ENCODE measurements around the gene NRXN2.
"Not testable (repeated sequence)": the region's sequence is repeated elsewhere in the genome, so short reads cannot be mapped to it uniquely, and the experiment has no call there.

Gene NRXN2

DNA sequence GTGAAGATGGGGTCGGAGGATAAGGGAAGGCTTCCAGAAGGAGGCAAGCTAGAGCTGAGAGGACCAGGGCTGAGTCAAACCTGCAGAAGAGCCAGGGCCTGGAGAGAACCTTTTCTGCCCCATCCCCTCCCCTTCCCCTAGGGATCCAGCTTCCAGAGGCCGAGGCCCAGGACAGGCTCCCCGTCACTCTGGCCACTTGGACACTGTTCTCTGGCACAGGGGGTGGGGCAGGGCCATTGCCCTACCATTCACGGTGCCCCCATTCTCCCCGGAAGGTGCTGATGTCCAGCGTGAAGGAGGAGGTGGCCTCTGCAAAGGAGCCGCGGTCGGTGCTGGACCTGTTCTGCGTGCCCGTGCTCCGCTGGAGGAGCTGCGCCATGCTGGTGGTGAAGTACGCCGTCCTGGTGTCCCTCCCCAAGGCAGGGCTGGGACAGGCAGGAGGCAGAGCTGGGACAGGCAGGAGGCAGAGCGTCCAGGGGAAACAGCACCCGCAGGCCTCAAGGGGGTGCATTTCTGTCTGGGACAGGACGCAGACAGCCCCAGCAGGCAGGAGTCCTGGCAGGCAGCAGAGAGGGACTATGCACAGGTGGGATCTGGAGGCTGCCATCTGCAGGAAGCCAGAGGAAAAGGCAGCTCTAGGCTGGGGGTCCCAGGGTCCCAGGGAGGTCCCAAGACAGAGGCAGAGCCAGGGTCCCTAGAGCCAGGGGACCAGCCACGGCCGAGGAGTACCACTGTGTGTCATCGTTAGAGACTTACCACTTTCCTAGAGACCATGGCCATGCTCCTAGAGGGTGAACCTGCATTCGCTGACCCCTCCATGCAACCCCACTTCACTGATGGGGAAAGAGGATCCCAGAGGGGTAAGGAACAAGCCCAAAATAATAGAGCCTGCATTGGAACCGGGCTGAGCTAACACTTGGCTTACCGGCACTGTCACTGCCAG lies 157.8 kb downstream of the NRXN2 start:
- DNase-seq (ENCODE audit: low spot score), result no peak

DNA sequence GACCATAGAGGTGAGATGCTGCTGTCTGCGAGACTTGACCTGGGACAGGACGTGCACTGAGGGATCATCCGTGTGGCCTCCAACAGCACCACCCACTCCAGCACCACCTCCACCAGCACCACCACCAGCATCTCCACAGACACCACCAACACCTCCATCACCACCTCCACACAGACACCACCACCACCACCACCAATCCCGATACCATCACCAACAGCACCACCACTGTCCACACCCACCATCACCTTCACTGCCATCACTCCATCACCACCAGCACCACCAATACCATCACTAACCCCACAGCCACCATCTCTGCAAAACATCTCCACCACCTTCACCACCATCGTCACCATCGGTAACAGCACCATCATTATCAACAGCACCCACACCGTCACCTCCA lies 158.6 kb downstream of the NRXN2 start:
- DNase-seq (ENCODE audit: low spot score), result no peak

DNA sequence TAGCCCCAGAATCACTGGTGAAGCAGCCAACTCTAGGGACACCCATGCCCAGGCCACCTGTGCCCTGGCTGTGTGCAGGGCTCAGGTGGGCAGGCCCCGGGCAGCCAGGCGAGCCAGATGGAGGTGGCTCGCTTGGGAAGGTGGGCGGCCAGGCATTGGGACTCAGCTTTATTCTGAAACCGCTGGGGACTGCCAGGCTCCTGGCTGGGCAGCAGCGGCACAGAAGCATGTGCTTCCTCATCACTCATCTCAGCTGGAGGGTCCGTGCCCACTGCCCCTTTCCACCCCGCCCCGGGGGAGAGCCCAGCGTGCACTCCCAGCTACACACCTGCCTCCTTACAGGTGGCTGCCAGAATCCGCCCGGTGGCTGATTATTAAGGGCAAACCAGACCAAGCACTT lies 159.0 kb downstream of the NRXN2 start:
- no peak for DNase-seq (ENCODE audit: low spot score)

DNA sequence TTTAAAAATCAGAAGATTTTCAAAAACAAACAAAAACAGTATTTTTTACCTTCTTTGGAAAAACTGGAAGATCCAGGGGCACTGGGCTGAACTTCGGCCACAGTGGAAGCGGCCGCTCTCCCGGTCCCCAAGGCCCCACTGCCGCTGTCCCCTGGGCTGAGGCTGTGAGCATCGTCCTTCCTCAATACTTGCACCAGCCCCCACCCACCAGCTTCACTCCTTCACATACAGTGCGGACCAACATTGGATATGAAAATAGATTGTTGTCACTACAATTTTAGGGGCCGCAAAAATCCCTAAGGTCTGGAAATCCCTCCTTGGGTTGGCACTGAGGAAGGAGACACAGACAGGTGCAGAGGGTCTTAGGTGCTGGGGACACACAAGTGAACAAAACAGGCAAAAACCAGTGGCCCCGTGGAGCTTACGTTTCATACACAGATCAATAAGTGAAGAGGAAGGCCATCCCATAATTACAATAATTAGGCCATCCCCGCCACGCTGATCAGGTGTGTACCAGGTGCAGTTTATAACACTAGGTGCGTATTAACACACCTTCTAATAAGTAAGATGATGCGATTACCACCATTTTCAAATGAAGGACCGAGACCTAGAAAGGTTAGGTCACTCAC lies 160.2 kb downstream of the NRXN2 start:
- DNase-seq (ENCODE audit: low spot score), result no peak

DNA sequence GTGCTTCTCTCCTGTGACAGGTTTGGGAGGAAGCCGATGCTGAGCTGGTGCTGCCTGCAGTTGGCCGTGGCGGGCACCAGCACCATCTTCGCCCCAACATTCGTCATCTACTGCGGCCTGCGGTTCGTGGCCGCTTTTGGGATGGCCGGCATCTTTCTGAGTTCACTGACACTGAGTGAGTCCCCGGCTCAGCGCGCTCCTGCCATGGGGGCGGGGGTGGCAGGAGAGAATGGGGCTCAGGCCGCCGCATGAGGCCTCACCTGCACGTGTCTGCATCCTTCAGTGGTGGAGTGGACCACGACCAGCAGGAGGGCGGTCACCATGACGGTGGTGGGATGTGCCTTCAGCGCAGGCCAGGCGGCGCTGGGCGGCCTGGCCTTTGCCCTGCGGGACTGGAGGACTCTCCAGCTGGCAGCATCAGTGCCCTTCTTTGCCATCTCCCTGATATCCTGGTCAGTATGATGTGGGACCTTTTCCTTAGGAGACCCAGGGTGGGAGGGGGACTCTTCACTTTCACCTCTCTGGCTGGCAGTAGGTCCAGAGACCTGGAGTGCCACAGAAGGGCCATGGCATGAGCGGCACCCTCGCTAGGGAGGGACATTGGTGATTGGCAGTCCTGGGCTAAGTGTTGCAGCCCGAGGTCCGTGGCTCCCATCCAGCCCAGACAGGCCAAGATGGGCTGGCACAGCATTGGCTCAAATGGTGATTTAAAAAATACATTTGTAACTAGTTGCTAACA lies 160.8 kb downstream of the NRXN2 start:
- no peak for DNase-seq (ENCODE audit: low spot score)

DNA sequence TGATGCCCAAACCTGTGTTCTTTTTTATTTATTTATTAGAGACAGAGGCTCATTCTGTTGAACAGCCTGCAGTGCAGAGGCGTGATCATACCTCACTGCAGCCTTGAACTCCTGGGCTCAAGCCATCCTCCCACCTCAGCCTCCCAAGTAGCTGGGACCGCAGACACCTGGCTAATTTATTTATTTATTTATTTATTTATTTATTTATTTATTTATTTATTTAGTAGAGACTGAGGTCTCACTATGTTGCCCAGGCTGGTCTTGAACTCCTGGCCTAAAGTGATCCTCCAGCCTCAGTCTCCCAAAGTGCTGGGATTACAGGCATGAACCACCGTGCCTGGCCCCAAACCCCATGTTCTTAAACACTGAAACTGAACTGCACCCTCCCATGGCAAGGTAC lies 161.6 kb downstream of the NRXN2 start:
- DNase-seq (ENCODE audit: low spot score), result not testable (repeated sequence)

DNA sequence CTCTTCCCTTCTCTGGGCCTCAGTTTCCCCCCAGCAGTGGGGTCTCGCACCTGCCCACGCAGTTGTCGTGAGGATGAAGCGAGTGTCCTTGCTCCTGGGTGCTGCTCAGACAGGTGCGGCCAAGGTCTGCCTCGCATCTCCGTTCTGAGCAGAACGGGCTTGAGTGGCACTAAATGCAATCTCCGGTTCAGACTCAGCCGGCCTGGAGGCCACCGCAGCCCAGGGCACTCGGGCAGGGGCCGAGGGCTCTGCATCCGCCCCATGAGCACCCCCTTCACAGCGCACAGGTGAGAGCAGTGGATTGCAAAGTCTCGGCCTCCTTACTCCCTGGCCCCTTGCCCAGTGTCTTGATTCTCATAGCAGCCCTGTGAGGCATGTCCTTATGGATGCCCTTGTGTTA lies 162.1 kb downstream of the NRXN2 start:
- DNase-seq (ENCODE audit: low spot score), result no peak

DNA sequence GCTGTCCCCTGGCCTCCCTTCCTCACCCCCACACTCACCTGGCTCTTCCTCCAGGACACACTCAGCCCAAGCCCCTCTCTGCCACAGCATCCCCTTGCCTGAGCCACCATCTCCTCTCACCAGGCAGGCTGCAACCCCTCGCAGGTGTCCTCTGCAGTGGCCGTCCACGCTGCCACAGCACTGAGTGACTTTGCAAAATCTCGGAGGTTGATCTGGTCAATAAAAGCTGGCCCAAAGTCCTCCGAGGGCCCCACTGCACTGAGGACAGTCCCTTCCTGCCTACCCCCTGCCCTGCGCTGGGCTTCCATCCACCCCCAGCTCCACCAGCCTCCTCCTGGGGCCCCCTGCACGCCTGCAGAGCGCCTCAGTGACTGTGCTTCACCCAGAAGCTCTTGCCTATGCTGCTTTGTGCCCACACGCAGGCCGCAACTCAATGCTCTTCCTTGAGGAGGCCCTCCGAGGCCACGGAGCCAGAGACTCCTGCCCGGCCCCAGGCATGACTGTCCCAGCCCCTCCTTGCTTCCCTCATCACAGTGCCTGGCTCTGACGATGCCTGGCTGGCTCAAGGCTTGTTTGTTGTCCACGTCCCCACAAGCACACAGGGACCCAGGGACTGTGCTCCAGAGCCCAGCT lies 162.7 kb downstream of the NRXN2 start:
- DNase-seq (ENCODE audit: low spot score), result no peak

DNA sequence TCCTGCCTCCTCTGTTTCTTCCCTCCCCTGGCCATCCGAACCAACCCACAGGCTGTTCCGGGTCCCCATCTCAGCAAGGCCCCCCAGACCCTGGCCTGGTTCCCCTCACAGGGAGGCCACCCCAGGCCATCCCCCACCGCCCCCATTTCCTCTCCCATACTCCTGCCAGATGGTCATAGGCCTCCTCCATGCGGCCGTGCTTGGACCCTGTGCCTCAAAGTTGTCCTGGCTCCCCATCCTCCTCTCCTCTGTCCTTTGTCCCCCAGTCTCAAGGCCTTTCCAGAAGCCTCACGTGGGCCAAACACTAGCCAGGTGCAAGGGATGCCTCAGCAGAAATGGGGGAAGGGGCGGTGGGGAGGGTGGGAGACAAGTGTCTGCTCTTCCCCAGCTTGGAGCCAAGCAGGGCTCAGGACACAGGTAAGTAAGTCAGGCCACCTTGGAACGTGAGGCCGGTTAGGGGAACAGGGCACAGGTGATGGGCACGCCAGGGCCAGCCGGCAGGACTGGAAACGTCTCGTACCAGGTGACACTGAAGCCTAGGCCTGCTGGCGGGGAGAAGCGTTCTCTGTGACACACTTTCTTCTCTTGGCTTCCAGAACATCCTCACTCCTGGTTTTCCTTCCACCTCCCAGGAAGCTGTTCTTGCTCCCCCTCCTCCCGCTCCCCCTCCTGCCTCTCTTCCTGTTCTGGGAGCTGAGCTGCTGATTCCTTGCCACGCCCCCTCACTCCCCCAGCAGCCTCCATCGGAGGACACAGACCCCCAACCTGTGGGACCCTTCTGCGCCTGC lies 163.5 kb downstream of the NRXN2 start:
- no peak for DNase-seq (ENCODE audit: low spot score)

DNA sequence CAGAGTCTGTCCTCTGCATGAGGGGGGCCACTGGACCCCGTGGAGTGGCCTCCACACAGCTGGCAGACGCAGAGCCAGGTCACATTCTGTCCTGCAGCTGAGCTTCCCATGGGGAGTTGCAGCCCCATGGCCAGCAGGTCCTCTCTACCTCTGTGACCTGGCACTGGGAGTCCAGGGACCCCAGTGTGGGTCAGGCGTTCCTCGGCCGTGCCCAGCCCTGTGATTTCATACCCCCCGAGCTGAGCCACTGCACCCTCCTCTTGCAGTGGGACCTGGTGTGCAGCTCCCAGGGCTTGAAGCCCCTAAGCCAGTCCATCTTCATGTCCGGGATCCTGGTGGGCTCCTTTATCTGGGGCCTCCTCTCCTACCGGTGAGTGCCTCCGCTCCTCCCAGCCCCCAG lies 164.1 kb downstream of the NRXN2 start:
- DNase-seq (ENCODE audit: low spot score), result no peak

DNA sequence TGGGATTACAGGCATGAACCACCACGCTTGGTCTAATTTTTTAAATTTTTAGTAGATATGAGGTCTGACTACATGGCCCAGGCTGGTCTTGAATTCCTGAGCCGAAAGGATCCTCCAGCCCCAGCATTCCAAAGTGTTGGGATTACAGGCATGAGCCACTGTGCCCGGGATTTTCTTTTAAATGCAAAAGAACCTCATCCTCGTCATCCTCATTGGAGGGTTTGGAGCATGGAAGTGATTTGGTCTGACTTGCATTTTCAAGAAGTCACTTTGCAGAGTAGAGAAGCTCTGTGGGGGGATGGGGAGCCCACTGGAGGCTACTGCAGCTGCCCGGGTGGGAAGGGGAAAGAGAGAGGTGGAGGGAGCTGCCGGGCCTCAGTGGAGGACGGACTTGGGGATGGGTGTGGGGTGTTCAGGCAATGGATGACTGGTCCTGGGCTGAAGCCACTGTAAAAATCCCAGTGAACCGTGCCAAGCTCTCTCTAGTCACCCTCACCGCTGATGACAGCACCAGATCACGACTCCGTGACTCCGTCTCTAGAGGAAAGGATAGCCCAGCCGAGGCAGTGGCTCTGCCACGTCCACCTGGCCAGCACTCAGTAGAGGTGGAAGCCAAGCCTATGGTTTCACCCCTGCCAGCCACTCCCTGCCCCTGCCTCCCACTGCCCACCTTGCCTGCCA lies 164.8 kb downstream of the NRXN2 start:
- no peak for DNase-seq (ENCODE audit: low spot score)

DNA sequence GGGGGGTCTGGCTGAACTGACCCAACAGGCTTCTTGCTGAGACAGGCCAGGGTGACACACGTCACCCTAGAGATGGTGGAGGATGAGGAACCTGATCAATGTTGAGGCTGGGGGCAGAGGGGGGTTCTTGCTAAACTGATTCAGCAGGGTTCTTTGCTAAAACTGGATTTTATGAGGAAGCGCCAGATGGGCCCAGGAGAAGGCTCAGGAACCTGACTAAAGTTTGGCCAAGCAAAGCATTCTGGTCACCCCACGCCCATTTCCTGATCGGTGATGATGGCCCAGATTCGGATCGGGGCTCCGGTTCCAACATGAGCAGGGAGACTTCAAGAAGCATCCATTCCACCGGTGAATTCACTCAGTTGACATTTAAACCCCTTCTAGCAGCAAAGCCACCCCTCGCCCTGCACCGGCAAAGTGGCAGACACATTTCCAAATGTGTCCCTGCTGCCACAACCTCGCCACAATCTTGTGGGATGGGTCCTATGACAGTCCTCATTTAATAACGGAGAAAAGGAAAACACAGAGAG lies 166.2 kb downstream of the NRXN2 start:
- DNase-seq (ENCODE audit: low spot score), result no peak

Data from CD4-positive, alpha-beta T cell treated with Interleukin-15 for 4 hours (primary cell).